Keratinocyte (primary cell): ENCODE measurements around the gene CDC25A. TPM values are rescaled to one million over a fixed set of nuclear protein-coding genes. Genes with fewer than 3 reads are reported as not detected.

Experiments
- DNase-seq: peaks from one replicate; pipeline ENCODE4 v3.0.0-alpha.2; 2011; ENCODE audit warnings: low read depth, missing footprints, low spot score
- FAIRE-seq: peaks from 2 replicates; lab custom pipeline; 2011; peaks lifted over from hg19 to GRCh38; lab: Jason Lieb, UNC
- H2AFZ ChIP-seq: 2 replicates; pipeline ENCODE4 v1.6.0; 2012; ENCODE audit warnings: low read length, control low read depth, inconsistent platforms; ENCODE audit not compliant: control insufficient read depth
- H3K27ac ChIP-seq: 2 replicates; pipeline ENCODE4 v1.5.1; 2011; ENCODE audit warnings: low read length; ENCODE audit not compliant: control insufficient read depth, insufficient read depth
- H3K27me3 ChIP-seq: 3 replicates; pipeline ENCODE4 v1.6.0; 2011; ENCODE audit warnings: low read length; ENCODE audit not compliant: control insufficient read depth, insufficient read depth; ENCODE audit errors: extremely low read depth
- H3K36me3 ChIP-seq, 2 experiments: 2 replicates in 1 of 2; 3 replicates in 1 of 2; pipeline ENCODE4 v1.5.1; 2011; ENCODE audit warnings: low read length in 2 of 2, mild to moderate bottlenecking in 1 of 2; ENCODE audit not compliant: control insufficient read depth in 2 of 2, insufficient read depth in 2 of 2; ENCODE audit errors: extremely low read depth in 1 of 2
- H3K4me1 ChIP-seq: 3 replicates; pipeline ENCODE4 v1.5.1; 2011; ENCODE audit warnings: low read length; ENCODE audit not compliant: control insufficient read depth, insufficient read depth; ENCODE audit errors: extremely low read depth
- H3K4me2 ChIP-seq: 3 replicates; pipeline ENCODE4 v1.6.0; 2011; ENCODE audit warnings: low read depth, low read length; ENCODE audit not compliant: control insufficient read depth, insufficient read depth; ENCODE audit errors: extremely low read depth
- H3K4me3 ChIP-seq, 3 experiments: fragments of 200-600 bp in 1 of 3; sonication (generic) in 1 of 3; 2 replicates in 2 of 3; 3 replicates in 1 of 3; pipeline ENCODE4 v1.5.1; 2011 to 2016; ENCODE audit warnings: low read length in 3 of 3, mild to moderate bottlenecking in 3 of 3, control low read depth in 2 of 3, inconsistent platforms in 1 of 3, low read depth in 1 of 3, mixed read lengths in 1 of 3, mixed run types in 1 of 3, moderate library complexity in 1 of 3; ENCODE audit not compliant: control insufficient read depth in 2 of 3, insufficient read depth in 2 of 3; ENCODE audit errors: extremely low read depth in 1 of 3
- H3K79me2 ChIP-seq: 2 replicates; pipeline ENCODE4 v1.6.0; 2012; ENCODE audit warnings: low read length; ENCODE audit not compliant: control insufficient read depth, insufficient read depth
- H3K9ac ChIP-seq: 3 replicates; pipeline ENCODE4 v1.6.0; 2011; ENCODE audit warnings: low read length; ENCODE audit not compliant: control insufficient read depth, insufficient read depth; ENCODE audit errors: extremely low read depth
- H3K9me1 ChIP-seq: 3 replicates; pipeline ENCODE4 v1.6.0; 2011; ENCODE audit warnings: low read length; ENCODE audit not compliant: control insufficient read depth, insufficient read depth; ENCODE audit errors: extremely low read depth
- H3K9me3 ChIP-seq: 2 replicates; pipeline ENCODE4 v1.5.1; 2012; ENCODE audit warnings: low read depth, low read length; ENCODE audit not compliant: control insufficient read depth
- H4K20me1 ChIP-seq: 3 replicates; pipeline ENCODE4 v1.6.0; 2011; ENCODE audit warnings: low read length; ENCODE audit not compliant: control insufficient read depth, insufficient read depth; ENCODE audit errors: extremely low read depth
- CTCF ChIP-seq, 3 experiments: IDR thresholded peaks in 1 of 3; conservative IDR thresholded peaks in 1 of 3; optimal IDR thresholded peaks in 1 of 3; 2 replicates in 2 of 3; 3 replicates in 1 of 3; pipeline versions ENCODE3 to v1.5.1; 2011; ENCODE audit warnings: low read length in 3 of 3, mild to moderate bottlenecking in 3 of 3, moderate library complexity in 2 of 3, control low read depth in 1 of 3, inconsistent platforms in 1 of 3; ENCODE audit not compliant: insufficient read depth in 2 of 3; ENCODE audit errors: extremely low read depth in 1 of 3
- EZH2 ChIP-seq: IDR thresholded peaks from one replicate; pipeline ENCODE4 v1.6.1; 2012; ENCODE audit warnings: inconsistent platforms, mild to moderate bottlenecking, low read length, moderate library complexity
- dilution Hi-C: fragments of 300-500 bp; cut with MboI; formaldehyde crosslinking; loops from one replicate; pipeline ENCODE4 v1.7.0; 2020; ENCODE audit warnings: low sequenced_read_pairs; ENCODE audit not compliant: extremely low pct_ligation_motif_present
- polyA plus RNA-seq, 5 experiments: library from polyadenylated mRNA; depleted of rRNA in 3 of 5; stranded (reverse) in 3 of 5; stranded (forward) in 1 of 5; unstranded in 1 of 5; fragments of >200 nt; gene quantifications; 1 replicate in 1 of 5; 2 replicates in 3 of 5; 3 replicates in 1 of 5; pipeline versions ENCODE4 v1.2.1 to v1.2.3, GENCODE V29; 2011 to 2012; ENCODE audit warnings: missing spikeins in 2 of 5, low read depth in 1 of 5, low replicate concordance in 1 of 5

Gene CDC25A
- polyA plus RNA-seq, 1 donor (not counting 4 experiments of a cell fraction or from before 2014, with no cell fraction given) = 5.5 TPM

DNA sequence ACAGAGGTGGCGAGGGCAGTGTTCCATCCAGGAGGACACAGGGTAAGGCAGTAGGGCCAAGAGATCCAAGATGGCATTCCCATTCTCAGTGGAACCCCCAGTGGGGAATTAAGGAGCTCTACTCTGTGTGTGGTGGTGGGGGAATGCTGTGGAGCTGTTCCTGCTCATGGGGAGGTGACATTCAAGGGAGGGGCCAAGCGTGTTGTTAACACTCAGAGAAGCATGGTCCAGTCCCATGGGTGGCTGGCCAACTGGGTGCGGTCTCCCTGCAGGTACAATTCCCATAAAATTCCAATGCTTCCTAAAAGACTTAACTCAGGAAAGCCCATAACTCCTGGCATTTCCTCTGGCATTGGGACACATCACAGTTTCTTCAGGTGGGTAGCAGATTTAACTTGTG is 37.4 kb upstream of the CDC25A start:
- no peak overlapping the region for H3K4me2 ChIP-seq
- dilution Hi-C loops = no loop called here
- no peaks in the 10 kb centered on the region for H4K20me1 ChIP-seq
- H2AFZ ChIP-seq = no peak overlapping the region
- H3K4me3 ChIP-seq = no peak overlapping the region
- H3K9me3 ChIP-seq = no peaks in the 10 kb centered on the region
- no peak overlapping the region for H3K9ac ChIP-seq
- peaks cover 18% of the 10 kb centered on the region for H3K4me1 ChIP-seq
- TF ChIP-seq EZH2 = no peak
- TF ChIP-seq CTCF (optimal IDR thresholded peaks at IDR 0.05 in 1 of 3, IDR thresholded peaks at IDR 0.05 in 1 of 3, conservative IDR thresholded peaks at IDR 0.05 in 1 of 3; ENCODE audit: extremely low read depth in 1 of 3, insufficient read depth in 2 of 3, low read length in 3 of 3) = no peak
- FAIRE-seq (no peak), DNase-seq (no peak)
- no peaks in the 10 kb centered on the region for H3K27me3 ChIP-seq
- H3K9me1 ChIP-seq = peaks cover 2% of the 10 kb centered on the region
- H3K79me2 ChIP-seq = no peaks in the 10 kb centered on the region
- no peaks in the 10 kb centered on the region for H3K36me3 ChIP-seq
- no peak overlapping the region for H3K27ac ChIP-seq

GRCh38 chr3:48222616-48223513 is 34.6 kb upstream of the CDC25A start, which contains the start of gene CAMP:
Gene CAMP (plus strand): TSS chr3:48223495. CDS start chr3:48223512, 17 bp downstream.
- dilution Hi-C loops = no loop called here
- DNase-seq = peak; percentile 60

More at GRCh38 chr3:48222616-48223513, 34.6 kb upstream of the CDC25A start, which contains the start of gene CAMP:
- Histone ChIP-seq H3K9me3 (no peaks in the 10 kb centered on the region), H2AFZ (no peak within 1 kb of the TSS), H4K20me1 (no peaks in the 10 kb centered on the region), H3K9me1 (peaks cover 2% of the 10 kb centered on the region), H3K4me3 (no peak within 1 kb of the TSS), H3K36me3 (no peaks in the 10 kb centered on the region), H3K9ac (no peak within 1 kb of the TSS), H3K4me1 (peaks cover 18% of the 10 kb centered on the region), H3K79me2 (no peaks in the 10 kb centered on the region), H3K4me2 (peak within 1 kb of the TSS; percentile 53), H3K27ac (peak within 1 kb of the TSS; percentile 56), H3K27me3 (no peaks in the 10 kb centered on the region)
- peak; percentile 82 for FAIRE-seq
- no peak for TF ChIP-seq CTCF (optimal IDR thresholded peaks at IDR 0.05 in 1 of 3, IDR thresholded peaks at IDR 0.05 in 1 of 3, conservative IDR thresholded peaks at IDR 0.05 in 1 of 3; ENCODE audit: extremely low read depth in 1 of 3, insufficient read depth in 2 of 3, low read length in 3 of 3)
- no peak for TF ChIP-seq EZH2
